KOPT-K1 (cell line): Measurements from ENCODE around the gene LY6G6F.

Experiments used
- H3K27ac ChIP-seq: fragments of 200-600 bp; sonication (generic); 2 replicates; pipeline ENCODE4 v1.5.1; 2016; ENCODE audit warnings: antibody characterized with exemption, mild to moderate bottlenecking, low read depth, low read length; ENCODE audit not compliant: poor library complexity, severe bottlenecking
- H3K36me3 ChIP-seq: fragments of 200-600 bp; sonication (generic); 2 replicates; pipeline ENCODE4 v1.5.1; 2017; ENCODE audit warnings: antibody characterized with exemption, mild to moderate bottlenecking, low read length, moderate library complexity; ENCODE audit not compliant: insufficient read depth
- H3K9me3 ChIP-seq: fragments of 200-600 bp; sonication (generic); 2 replicates; pipeline ENCODE4 v1.5.1; 2017; ENCODE audit warnings: antibody characterized with exemption, low read length, mild to moderate bottlenecking; ENCODE audit not compliant: insufficient read depth, poor library complexity, severe bottlenecking

Gene LY6G6F

DNA sequence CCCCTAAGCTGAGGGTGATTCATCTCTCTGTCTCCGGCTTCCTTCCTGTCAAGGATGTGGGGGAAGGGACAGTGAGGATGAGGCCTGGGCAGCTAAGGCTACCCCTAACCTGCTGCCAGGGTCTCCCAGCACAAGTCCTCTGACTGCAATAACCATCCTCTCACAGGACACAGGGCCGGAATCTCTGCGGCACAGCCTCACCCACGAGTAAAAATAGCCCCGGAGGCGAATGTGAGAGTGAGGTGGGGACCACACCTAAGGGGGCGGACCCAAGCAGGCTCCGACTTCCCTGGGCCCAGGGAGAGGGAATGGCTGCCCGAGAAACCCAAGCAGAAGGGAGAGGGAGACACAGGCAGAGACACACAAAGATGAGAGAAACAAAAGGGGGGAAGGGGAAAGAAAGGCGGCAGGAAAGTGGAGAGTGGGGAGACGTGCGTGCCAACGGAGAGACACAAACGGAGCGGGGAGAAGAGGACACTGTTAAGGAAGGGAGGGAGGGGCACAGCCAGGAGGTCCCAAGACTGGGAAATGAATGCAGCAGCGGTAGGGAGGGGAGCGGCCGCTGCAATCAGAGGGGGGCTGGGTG is 28.2 kb downstream of the LY6G6F start:
- H3K36me3 ChIP-seq = peaks cover 44% of the 10 kb centered on the region
- H3K27ac ChIP-seq = peak overlapping the region; percentile 98
- no peaks in the 10 kb centered on the region for H3K9me3 ChIP-seq

DNA sequence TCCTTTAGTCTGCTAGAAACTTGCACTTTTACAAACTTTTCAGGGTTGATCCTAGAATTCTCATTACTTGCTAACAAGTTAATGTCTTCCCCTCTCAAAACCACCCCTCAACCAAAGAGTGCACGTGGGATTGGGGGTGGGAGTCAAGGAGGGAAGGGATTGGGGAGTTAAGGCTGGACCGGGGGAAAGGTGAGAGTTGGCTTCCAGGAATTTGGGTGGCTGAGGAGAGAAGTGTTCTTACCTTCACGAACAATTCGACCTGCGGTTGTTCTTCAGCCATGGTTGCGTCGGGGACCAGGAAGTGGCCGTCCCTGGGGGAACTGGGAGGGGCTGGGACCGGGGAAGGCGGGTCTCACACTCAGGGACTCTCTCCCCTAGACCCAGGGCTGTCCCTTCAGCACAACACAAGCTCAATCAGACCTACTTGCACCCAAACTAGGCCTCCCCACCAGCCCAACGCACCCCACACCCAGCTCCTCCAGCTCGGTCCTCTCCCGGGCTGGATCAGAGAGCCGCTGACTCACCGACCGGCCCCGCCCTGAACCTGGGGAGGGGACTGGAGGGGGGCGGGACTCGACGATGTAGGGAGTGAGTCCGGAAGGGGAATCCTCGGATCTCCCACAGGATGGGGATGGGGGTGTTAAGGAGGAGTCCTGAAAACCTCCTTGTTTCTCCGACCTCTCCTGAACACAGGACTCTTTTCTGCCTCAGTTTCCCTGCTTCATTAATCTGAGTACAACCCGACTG is 29.5 kb downstream of the LY6G6F start, which contains the start of gene CLIC1:
TSS of gene CLIC1 (minus strand) at position 510 of the 747 bp plus-strand sequence. CDS start at position 280, 230 bp downstream.
- Histone ChIP-seq H3K36me3 (peaks cover 35% of the 10 kb centered on the region), H3K9me3 (no peaks in the 10 kb centered on the region), H3K27ac (peak within 1 kb of the TSS; percentile 98)

DNA sequence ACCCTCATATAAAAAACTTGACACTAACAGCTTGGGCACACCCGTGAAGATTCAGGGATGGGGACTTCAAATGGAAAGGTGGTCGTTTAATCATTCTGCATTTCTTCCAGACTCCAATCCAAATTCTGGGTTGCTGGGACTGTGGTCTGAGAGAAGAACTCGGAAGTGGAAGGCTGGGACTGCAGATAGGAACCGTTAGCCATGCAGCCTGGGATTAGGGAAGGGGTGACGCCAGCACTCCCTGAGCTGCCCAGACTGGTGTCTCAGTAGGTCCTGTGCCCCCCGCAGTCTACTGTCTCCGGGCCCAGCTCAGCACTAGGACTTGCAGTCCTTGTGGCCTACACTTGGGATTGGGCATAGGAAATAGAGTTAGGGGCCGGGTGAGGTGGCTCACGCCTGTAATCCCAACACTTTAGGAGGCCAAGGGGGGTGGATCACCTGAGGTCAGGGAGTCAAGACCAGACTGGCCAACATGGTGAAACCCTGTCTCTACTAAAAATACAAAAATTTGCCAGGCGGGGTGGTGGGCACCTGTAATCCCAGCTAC is 30.2 kb downstream of the LY6G6F start:
- no peaks in the 10 kb centered on the region for H3K9me3 ChIP-seq
- peak overlapping the region; percentile 98 for H3K27ac ChIP-seq
- peaks cover 35% of the 10 kb centered on the region for H3K36me3 ChIP-seq

DNA sequence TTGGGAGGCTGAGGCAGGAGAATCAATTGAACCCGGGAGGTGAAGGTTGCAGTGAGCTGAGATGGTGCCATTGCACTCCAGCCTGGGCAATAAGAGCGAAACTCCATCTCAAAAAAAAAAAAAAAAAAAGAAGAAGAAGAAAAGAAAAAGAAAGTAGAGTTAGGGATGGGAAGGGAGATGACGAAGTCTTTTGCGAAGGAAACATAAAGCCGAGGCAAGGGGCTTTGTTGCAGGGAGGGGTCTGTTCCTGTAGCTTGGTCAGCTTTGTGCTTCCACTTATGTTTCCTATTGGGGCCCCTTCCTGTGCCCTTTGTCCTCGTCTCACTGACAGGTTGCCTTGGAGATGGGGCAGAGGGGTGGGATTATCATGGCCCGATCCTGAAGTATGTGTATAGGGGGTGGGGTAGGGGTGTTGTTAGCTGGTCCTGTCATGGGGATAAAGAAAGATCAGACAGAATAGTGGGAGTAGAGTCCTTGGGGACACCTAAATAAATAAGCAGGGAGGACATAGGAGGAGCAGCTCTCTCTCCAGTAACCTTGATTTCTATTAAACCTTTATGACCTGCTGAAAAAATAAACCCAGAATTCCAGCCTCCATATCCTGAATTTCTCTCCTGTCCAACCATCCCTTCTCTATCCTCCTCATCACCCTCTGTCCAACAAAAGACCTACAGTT is 30.8 kb downstream of the LY6G6F start:
- Histone ChIP-seq H3K36me3 (peaks cover 35% of the 10 kb centered on the region), H3K27ac (peak overlapping the region; percentile 98), H3K9me3 (no peaks in the 10 kb centered on the region)

DNA sequence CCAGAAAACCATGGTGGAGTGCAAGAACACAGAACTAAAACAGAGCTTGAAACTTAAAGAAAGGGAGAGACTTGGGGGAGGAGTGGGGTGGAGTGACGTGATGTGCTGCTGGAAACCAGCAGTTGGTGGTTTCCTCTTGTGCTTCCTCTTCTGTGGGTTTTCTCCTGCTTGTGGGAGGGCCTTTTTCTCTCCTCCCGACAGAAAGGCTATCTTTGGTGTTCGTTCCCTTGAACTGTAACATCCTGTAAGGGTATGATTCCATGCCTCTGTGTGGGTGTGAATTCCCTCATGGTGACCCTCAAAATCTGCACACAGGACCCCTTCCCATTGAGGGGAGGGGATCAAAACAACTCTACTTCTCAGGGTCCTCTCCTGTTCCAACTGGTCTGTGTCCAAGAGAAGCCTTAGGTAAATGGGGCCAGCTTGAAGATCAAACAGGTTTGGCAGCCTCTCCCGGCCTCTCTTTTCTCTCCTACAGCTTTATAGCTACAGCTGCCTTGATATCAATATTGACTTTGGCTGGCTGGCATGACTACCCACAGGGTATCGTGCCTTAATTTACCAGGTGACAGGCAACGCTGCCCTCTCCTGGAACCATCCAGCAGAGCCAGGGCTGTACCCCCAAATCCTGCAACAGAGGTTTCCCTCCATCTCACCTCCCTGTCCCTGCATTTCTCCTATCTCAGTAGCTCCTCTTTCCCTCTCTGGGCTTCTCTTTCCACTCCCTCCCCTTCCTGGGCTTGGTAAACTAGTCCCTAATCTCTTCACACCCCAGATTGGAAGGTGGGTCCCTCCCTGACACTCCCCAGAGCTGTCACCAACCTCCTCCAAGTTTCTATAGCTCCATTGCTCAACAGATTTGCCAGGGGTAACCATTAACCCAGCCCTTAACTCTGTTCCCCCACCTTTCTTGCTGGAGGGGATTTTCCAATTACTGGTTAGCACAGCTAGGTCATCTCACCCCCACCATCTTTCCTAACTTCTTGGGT is 31.6 kb downstream of the LY6G6F start:
- no peaks in the 10 kb centered on the region for H3K9me3 ChIP-seq
- H3K27ac ChIP-seq = peak overlapping the region; percentile 98
- H3K36me3 ChIP-seq = peaks cover 35% of the 10 kb centered on the region

DNA sequence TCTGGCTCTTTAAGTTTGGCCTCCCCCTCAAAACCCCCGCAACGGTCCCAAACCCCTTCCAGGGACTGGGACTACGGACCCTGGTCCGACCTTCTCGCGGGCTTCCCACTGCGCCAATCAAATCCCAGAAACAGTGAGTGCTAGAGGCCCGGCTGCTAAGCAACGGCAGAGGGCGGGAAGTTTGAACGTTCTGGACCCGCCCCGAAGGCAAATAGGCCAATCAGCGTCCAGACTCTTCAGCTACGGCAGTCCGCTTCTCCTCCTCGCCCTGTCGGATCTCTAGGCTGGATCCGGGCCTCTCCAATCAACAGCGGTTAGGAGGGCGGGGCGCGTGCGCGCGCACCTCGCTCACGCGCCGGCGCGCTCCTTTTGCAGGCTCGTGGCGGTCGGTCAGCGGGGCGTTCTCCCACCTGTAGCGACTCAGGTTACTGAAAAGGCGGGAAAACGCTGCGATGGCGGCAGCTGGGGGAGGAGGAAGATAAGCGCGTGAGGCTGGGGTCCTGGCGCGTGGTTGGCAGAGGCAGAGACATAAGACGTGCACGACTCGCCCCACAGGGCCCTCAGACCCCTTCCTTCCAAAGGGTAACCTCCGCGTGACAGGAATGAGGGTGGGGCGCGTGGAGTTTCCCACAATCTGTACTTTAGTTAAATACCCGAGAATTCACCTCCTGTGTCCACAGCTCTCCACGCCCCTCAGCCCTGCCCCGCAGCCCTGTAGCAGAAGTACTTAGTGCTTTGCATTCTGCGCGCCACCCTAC is 33.2 kb downstream of the LY6G6F start, which contains the start of gene MSH5:
TSS of gene MSH5 (plus strand) at position 367 of the 758 bp plus-strand sequence. CDS start 462 bp downstream, outside the sequence.
- peaks cover 38% of the 10 kb centered on the region for H3K36me3 ChIP-seq
- peak within 1 kb of the TSS; percentile 98 for H3K27ac ChIP-seq
- H3K9me3 ChIP-seq = no peaks in the 10 kb centered on the region

DNA sequence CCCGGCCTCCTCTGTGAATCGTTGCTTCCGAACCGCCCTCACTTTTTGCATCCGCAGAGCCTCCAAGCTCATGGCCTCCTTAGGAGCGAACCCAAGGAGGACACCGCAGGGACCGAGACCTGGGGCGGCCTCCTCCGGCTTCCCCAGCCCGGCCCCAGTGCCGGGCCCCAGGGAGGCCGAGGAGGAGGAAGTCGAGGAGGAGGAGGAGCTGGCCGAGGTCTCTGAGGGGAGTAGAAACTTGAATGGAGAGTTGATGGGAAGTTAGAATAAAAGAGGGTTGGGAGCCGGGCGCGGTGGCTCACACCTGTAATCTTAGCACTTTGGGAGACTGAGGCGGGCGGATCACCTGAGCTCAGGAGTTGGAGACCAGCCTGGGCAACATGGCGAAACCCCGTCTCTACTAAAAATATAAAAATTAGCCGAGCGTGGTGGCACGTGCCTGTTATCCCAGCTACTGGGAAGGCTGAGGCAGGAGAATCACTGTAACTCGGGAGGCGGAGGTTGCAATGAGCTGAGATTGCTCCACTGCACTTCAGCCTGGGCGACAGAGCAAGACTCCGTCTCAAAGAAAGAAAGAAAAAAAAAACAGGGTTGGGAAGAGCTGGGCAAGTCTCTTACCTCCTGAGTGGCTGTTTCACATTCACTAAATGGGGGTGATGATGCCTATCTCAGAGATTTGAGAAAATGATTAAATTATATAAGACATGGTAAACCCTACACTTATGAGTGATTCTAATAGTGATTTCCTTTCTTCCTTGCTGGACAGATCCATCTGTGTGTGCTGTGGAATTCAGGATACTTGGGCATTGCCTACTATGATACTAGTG is 33.9 kb downstream of the LY6G6F start:
- Histone ChIP-seq H3K9me3 (no peaks in the 10 kb centered on the region), H3K36me3 (peaks cover 46% of the 10 kb centered on the region), H3K27ac (peak overlapping the region; percentile 98)

DNA sequence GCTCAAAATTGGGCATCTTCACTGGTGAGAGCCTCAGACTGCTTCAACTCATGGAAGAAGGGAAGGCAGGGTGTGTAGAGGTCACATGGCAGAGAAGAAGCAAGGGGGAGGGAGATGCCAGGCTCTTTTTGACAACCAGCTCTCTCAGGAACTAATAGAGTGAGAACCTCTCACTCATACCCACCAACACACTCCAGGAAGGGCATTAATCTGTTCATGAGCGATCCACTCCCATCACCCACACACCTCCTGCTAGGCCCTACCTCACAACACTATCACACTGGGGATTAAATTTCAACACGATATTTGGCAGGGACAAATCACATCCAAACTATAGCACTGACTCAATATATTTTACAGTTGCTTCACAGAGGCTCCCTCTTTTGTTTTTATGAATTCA is 35.1 kb downstream of the LY6G6F start:
- H3K27ac ChIP-seq = peak overlapping the region; percentile 98

DNA sequence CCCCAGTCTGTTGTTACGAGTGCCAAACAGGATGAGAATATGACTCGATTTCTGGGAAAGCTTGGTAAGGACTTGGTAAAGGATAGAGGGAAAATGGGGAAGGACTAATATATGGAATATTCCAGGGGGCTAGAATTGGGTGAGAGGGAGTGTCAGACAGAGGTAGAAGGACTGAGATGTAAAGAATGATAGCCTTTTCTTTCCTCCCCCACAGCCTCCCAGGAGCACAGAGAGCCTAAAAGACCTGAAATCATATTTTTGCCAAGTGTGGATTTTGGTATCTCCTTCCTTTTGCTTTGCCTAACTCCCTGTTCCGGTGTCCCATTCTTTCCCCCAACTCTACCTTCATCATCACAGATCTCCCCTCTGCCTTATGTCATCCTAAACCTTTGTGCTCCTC is 36.2 kb downstream of the LY6G6F start:
- H3K36me3 ChIP-seq = peaks cover 65% of the 10 kb centered on the region
- H3K9me3 ChIP-seq = no peaks in the 10 kb centered on the region
- no peak overlapping the region for H3K27ac ChIP-seq

More for the DNA sequence above, 35.1 kb downstream of the LY6G6F start:
- Histone ChIP-seq H3K36me3 (peaks cover 55% of the 10 kb centered on the region), H3K9me3 (no peaks in the 10 kb centered on the region)

DNA sequence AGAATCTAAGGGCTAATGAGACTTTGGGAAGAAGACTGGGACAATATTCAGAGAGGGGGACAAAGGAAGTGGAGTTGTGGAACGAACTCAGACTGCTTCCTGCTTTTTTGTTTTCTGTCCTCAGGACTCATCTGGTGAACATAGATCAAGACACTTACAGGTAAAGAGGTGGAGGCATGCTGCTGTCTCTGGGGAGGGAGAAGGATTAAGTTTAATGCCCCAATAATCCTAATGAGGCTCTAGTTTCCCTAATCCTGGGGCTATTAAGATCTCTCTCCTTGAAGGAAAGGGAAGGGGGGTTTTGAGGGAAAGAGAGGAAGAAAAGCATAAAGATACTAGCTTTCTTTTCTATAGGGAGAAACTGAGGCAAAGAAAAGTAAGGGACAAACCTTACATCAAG is 37.8 kb downstream of the LY6G6F start:
- Histone ChIP-seq H3K27ac (no peak overlapping the region), H3K36me3 (peaks cover 81% of the 10 kb centered on the region), H3K9me3 (no peaks in the 10 kb centered on the region)

DNA sequence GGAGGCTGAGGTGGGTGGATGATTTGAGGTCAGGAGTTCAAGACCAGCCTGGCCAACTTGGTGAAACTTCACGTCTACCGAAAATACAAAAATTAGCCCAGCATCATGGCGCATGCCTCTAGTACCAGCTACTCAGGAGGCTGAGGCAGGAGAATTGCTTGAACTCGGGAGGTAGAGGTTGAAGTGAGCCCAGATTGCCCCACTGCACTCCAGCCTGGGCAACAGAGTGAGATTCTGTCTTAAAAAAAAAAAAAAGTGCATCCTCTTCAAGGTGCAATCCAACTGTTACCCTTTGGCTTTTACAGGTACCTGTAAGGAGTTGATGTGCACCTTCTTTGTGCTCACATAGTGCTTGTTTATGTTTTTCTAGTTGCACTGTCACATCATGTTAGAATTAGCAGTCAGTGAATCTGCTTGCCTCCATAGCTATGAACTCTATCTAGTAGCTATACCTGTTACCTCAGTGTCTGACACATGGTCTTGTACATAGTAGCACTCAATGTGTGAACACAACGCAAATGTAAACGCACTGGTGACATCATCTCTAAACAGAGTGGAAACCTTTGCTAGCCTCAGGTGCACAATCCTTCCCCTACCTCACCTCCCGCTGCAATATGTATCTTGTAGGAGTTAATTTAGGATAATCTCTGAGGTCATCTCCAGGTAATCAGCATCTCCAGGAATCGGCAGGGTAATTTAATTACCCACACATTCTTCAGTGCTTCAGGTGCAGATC is 42.8 kb downstream of the LY6G6F start:
- Histone ChIP-seq H3K9me3 (no peaks in the 10 kb centered on the region), H3K36me3 (peaks cover 65% of the 10 kb centered on the region), H3K27ac (no peak overlapping the region)

DNA sequence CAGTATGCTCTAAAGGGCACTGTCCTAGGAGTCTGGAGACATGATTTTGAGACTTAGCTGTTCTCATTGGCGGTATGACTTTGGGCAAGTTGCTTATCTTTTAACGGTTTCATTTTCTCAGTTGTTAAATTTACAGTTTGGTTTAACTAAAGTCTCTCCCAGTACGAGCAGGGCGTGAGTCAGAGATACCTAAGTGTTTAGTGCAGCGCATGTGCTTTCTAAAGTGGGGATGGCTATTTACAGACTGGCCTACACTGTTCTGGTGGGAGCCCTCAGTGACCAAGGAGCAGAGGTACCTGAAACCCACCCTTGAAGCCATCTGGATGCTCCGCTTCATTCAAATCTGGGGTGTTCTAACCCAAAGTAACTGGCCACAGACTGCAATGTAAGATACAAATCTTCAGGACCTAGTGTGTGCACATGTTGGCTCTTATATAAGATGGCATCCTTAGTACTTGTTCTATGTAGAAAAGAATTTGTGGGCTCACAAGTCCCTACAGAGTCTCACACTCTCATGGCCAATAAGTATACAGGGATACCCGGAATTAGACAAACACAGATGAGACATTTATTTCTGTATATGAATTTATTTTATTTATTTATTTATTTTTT is 43.9 kb downstream of the LY6G6F start:
- no peaks in the 10 kb centered on the region for H3K9me3 ChIP-seq
- peaks cover 55% of the 10 kb centered on the region for H3K36me3 ChIP-seq
- H3K27ac ChIP-seq = no peak overlapping the region
